HEK293 (cell line): Measurements from ENCODE around the gene TXNIP.
A peak's percentile ranks its signal among the peaks of the same experiment; 100 is the strongest.

ENCODE experiments used
- CTCF ChIA-PET: fragments of 350-600 bp; formaldehyde crosslinking; extraction: SDS; loops from one replicate; lab custom pipeline; 2021; ENCODE audit warnings: antibody characterized with exemption; lab: Yijun Ruan, JAX
- POLR2A ChIA-PET: fragments of 300-600 bp; formaldehyde crosslinking; extraction: SDS; loops from one replicate; lab custom pipeline; 2020; ENCODE audit warnings: antibody characterized with exemption, inconsistent platforms; lab: Yijun Ruan, JAX
- H3K27ac ChIP-seq: fragments of 200-500 bp; sonication (Bioruptor generic); 2 replicates; pipeline ENCODE4 v1.5.1; 2014; ENCODE audit warnings: low read depth, low read length, control low read depth, inconsistent platforms; ENCODE audit errors: extremely low read depth
- H3K36me3 ChIP-seq, 2 experiments: fragments of 200-500 bp in 1 of 2; sonication (Bioruptor generic) in 1 of 2; 1 replicate in 1 of 2; 2 replicates in 1 of 2; pipeline ENCODE4 v1.5.1; 2014 to 2017; ENCODE audit warnings: inconsistent platforms in 2 of 2, low read length in 2 of 2; ENCODE audit not compliant: control insufficient read depth in 2 of 2, insufficient read depth in 1 of 2
- H3K4me1 ChIP-seq: fragments of 200-500 bp; sonication (Bioruptor generic); 2 replicates; pipeline ENCODE4 v1.5.1; 2014; ENCODE audit warnings: mild to moderate bottlenecking, low read length, inconsistent platforms; ENCODE audit not compliant: control insufficient read depth, insufficient read depth
- H3K4me3 ChIP-seq: 2 replicates; pipeline ENCODE4 v1.5.1; 2011; ENCODE audit warnings: low read depth, mild to moderate bottlenecking, control low read depth, low read length, moderate library complexity
- H3K9me3 ChIP-seq: fragments of 200-500 bp; sonication (Bioruptor generic); 2 replicates; pipeline ENCODE4 v1.5.1; 2014; ENCODE audit warnings: low read depth, low read length, inconsistent platforms; ENCODE audit not compliant: control insufficient read depth, insufficient read depth
- KLF7 ChIP-seq: fragments of 450-650 bp; formaldehyde crosslinking; IDR thresholded peaks from 2 replicates; pipeline ENCODE4 v1.5.1; 2016; ENCODE audit warnings: missing biosample characterization, missing genetic modification characterization, borderline replicate concordance
- PRDM1 ChIP-seq: fragments of 450-650 bp; formaldehyde crosslinking; IDR thresholded peaks from 2 replicates; pipeline ENCODE4; 2016; ENCODE audit warnings: missing biosample characterization, missing genetic modification characterization
- PRDM6 ChIP-seq: fragments of 450-650 bp; formaldehyde crosslinking; IDR thresholded peaks from 2 replicates; pipeline ENCODE4 v1.5.1; 2017; ENCODE audit warnings: missing biosample characterization, missing genetic modification characterization
- ZBTB10 ChIP-seq: fragments of 450-650 bp; formaldehyde crosslinking; IDR thresholded peaks from 2 replicates; pipeline ENCODE4 v1.5.1; 2016; ENCODE audit warnings: missing biosample characterization, missing genetic modification characterization
- ZBTB11 ChIP-seq: fragments of 450-650 bp; formaldehyde crosslinking; conservative IDR thresholded peaks from 2 replicates; pipeline ENCODE4 v1.5.1; 2016; ENCODE audit warnings: low read depth, missing biosample characterization, missing genetic modification characterization
- ZBTB17 ChIP-seq: fragments of 450-650 bp; formaldehyde crosslinking; IDR thresholded peaks from 2 replicates; pipeline ENCODE4 v1.5.1; 2016; ENCODE audit warnings: missing biosample characterization, missing genetic modification characterization
- ZBTB26 ChIP-seq: fragments of 450-650 bp; formaldehyde crosslinking; optimal IDR thresholded peaks from 2 replicates; pipeline ENCODE3; 2016; ENCODE audit warnings: missing biosample characterization, mild to moderate bottlenecking, missing genetic modification characterization
- ZBTB49 ChIP-seq: fragments of 450-650 bp; formaldehyde crosslinking; IDR thresholded peaks from 2 replicates; pipeline ENCODE4 v1.5.1; 2016; ENCODE audit warnings: missing biosample characterization, missing genetic modification characterization, low read depth
- ZNF223 ChIP-seq: fragments of 450-650 bp; formaldehyde crosslinking; IDR thresholded peaks from 2 replicates; pipeline ENCODE4 v1.5.1; 2016; ENCODE audit warnings: missing biosample characterization, missing genetic modification characterization
- ZNF362 ChIP-seq: fragments of 450-650 bp; formaldehyde crosslinking; IDR thresholded peaks from 2 replicates; pipeline ENCODE4 v1.5.1; 2016; ENCODE audit warnings: missing biosample characterization, missing genetic modification characterization
- ZNF513 ChIP-seq: fragments of 450-650 bp; IDR thresholded peaks from 2 replicates; pipeline ENCODE4 v1.5.1; 2018; ENCODE audit warnings: missing biosample characterization, missing genetic modification characterization
- ZNF600 ChIP-seq: fragments of 450-650 bp; formaldehyde crosslinking; IDR thresholded peaks from 2 replicates; pipeline ENCODE4 v1.5.1; 2016; ENCODE audit warnings: missing biosample characterization, missing genetic modification characterization
- ZNF621 ChIP-seq: fragments of 450-650 bp; formaldehyde crosslinking; IDR thresholded peaks from 2 replicates; pipeline ENCODE4 v1.5.1; 2017; ENCODE audit warnings: missing biosample characterization, missing genetic modification characterization
- ZSCAN18 ChIP-seq: fragments of 450-650 bp; formaldehyde crosslinking; IDR thresholded peaks from 2 replicates; pipeline ENCODE4 v1.5.1; 2016; ENCODE audit warnings: missing biosample characterization, missing genetic modification characterization

Gene TXNIP

GRCh38 chr1:146036965-146037646 lies 40.7 kb upstream of the TXNIP start (continued):
- no peak for TF ChIP-seq ZNF621
- no peak for TF ChIP-seq ZBTB10 (tag by site-specific recombination)
- TF ChIP-seq ZBTB11 (tag by site-specific recombination), result 0 out of 2 replicates have a peak, but pooled peaks have one; percentile 16
- TF ChIP-seq ZNF600 (tag by site-specific recombination), result peak; percentile 70
- TF ChIP-seq ZNF223 (tag by site-specific recombination), result 0 out of 2 replicates have a peak, but pooled peaks have one; percentile 16

GRCh38 chr1:146036241-146036964 lies 40.0 kb upstream of the TXNIP start:
- ChIA-PET CTCF (interaction anchor here (0.9 to 2.2 kb wide), 3 partner anchors 15 to 58 kb away, joined by 3 to 6 read pairs (median 5); no protein-coding TSS in a partner anchor), POLR2A (interaction anchor here (1.6 to 6.6 kb wide), 5 partner anchors 11 to 177 kb away, joined by 4 to 82 read pairs (median 16); partner anchors contain the start of genes ANKRD34A, PIAS3, POLR3GL and RBM8A)
- Histone ChIP-seq H3K27ac (peak overlapping the region; percentile 35; the same call in 1 of the 2 replicates), H3K4me3 (peak overlapping the region; percentile 53)
- no peak for TF ChIP-seq ZSCAN18 (tag by site-specific recombination)
- TF ChIP-seq PRDM6, result peak; percentile 86
- TF ChIP-seq ZBTB26 (tag by site-specific recombination), result no peak
- no peak for TF ChIP-seq ZBTB49 (tag by site-specific recombination)
- peak; percentile 51; the same call in 1 of the 2 replicates for TF ChIP-seq ZNF362 (tag by site-specific recombination)
- no peak for TF ChIP-seq ZBTB17 (tag by site-specific recombination)
- TF ChIP-seq PRDM1 (tag by site-specific recombination), result no peak
- no peak for TF ChIP-seq ZNF513 (tag by site-specific recombination)
- no peak for TF ChIP-seq KLF7 (tag by site-specific recombination)
- TF ChIP-seq, all 188 proteins: peak for 2
- Histone ChIP-seq H3K36me3 (no peaks in the 10 kb centered on the region), H3K4me1 (no peaks in the 10 kb centered on the region), H3K9me3 (no peaks in the 10 kb centered on the region)
